IMR-90 (cell line): ENCODE results near the gene SCNN1B.

ENCODE experiments used
- FOS ChIP-seq: fragments of 150-350 bp; IDR thresholded peaks from 2 replicates; pipeline ENCODE4 v1.6.1; 2016; ENCODE audit warnings: low read depth, low read length
- USF2 ChIP-seq: fragments of 150-350 bp; IDR thresholded peaks from 2 replicates; pipeline ENCODE4 v1.6.1; 2017; ENCODE audit warnings: mild to moderate bottlenecking, antibody characterized with exemption, low read length, low read depth
- TF ChIP-seq, protein P1 (sequence below): conservative IDR thresholded peaks from 2 replicates; pipeline ENCODE4 v1.5.1; 2012; ENCODE audit warnings: mild to moderate bottlenecking, low read depth, low read length, improper control_type of control experiment

DNA sequence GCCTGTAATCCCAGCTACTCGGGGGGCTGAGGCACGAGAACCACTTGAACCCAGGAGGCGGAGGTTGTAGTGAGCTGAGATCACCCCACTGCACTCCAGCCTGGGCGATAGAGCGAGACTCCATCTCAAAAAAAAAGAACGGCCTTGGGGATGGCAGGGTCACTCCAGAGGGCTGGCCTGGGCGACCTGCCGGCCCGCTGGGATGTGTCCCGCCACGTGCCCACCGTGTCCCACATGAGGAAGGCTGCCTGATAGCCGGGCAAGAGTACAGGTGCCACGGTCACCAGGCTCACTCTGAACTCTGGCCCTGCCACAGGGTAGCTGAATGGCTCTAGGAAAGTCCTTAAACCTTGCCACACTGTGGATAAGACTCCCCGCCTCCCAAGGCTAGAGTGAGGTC lies 83.3 kb downstream of the SCNN1B start:
- TF ChIP-seq FOS = no peak
- TF ChIP-seq, protein P1, sequence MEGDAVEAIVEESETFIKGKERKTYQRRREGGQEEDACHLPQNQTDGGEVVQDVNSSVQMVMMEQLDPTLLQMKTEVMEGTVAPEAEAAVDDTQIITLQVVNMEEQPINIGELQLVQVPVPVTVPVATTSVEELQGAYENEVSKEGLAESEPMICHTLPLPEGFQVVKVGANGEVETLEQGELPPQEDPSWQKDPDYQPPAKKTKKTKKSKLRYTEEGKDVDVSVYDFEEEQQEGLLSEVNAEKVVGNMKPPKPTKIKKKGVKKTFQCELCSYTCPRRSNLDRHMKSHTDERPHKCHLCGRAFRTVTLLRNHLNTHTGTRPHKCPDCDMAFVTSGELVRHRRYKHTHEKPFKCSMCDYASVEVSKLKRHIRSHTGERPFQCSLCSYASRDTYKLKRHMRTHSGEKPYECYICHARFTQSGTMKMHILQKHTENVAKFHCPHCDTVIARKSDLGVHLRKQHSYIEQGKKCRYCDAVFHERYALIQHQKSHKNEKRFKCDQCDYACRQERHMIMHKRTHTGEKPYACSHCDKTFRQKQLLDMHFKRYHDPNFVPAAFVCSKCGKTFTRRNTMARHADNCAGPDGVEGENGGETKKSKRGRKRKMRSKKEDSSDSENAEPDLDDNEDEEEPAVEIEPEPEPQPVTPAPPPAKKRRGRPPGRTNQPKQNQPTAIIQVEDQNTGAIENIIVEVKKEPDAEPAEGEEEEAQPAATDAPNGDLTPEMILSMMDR = no peak
- no peak for TF ChIP-seq USF2
